ENCODE results near the gene EIF4H.
"Not testable (repeated sequence)": the region's sequence is repeated elsewhere in the genome, so short reads cannot be mapped to it uniquely, and the experiment has no call there.

Gene EIF4H

GRCh38 chr7:74224907-74225306 lies 50.8 kb downstream of the EIF4H start:
- not testable (repeated sequence) for DNase-seq (ENCODE audit: low spot score)

GRCh38 chr7:74225400-74225799 lies 51.2 kb downstream of the EIF4H start:
- DNase-seq (ENCODE audit: low spot score) = no peak

- no peak for DNase-seq (ENCODE audit: low spot score)
Observed at GRCh38 chr7:74226633-74227032, 52.5 kb downstream of the EIF4H start.

GRCh38 chr7:74228951-74229900 lies 55.1 kb downstream of the EIF4H start:
- no peak for DNase-seq (ENCODE audit: low spot score)

- no peak for DNase-seq (ENCODE audit: low spot score)
Observed at GRCh38 chr7:74230446-74231231, 56.5 kb downstream of the EIF4H start.

GRCh38 chr7:74231232-74231590 lies 57.1 kb downstream of the EIF4H start:
- DNase-seq (ENCODE audit: low spot score) = no peak

- no peak for DNase-seq (ENCODE audit: low spot score)
Observed at GRCh38 chr7:74233655-74234285, 59.6 kb downstream of the EIF4H start.

- DNase-seq (ENCODE audit: low spot score) = no peak
Observed at GRCh38 chr7:74235518-74236268, 61.5 kb downstream of the EIF4H start.

GRCh38 chr7:74236284-74236683 lies 62.1 kb downstream of the EIF4H start:
- DNase-seq (ENCODE audit: low spot score) = no peak

GRCh38 chr7:74240482-74240881 lies 66.3 kb downstream of the EIF4H start:
- DNase-seq (ENCODE audit: low spot score) = no peak

GRCh38 chr7:74242122-74242443 lies 67.9 kb downstream of the EIF4H start:
- DNase-seq (ENCODE audit: low spot score) = no peak

- no peak for DNase-seq (ENCODE audit: low spot score)
Observed at GRCh38 chr7:74246497-74246896, 72.3 kb downstream of the EIF4H start.

Measured in CD4-positive, alpha-beta T cell treated with Interleukin-6 at 100 ng/mL for 8 hours (primary cell).